Measurements from ENCODE around the gene RPP30.

- TF ChIP-seq CTCF (IDR thresholded peaks at IDR 0.05; ENCODE audit: low read depth, low read length) (no peak), EZH2phosphoT487 (IDR thresholded peaks at IDR 0.05; ENCODE audit: low read depth) (no peak)
Observed at GRCh38 chr10:90858461-90858968, 13.3 kb upstream of the RPP30 start.
